NOMO-1 (cell line): ENCODE data around the gene SYT12.

Source experiments
- DNase-seq, 2 experiments: peaks; one replicate each; lab custom pipeline; 2025; ENCODE audit not compliant: unreplicated experiment in 2 of 2; lab: John Stamatoyannopoulos, UW

SYT12 gene

DNA sequence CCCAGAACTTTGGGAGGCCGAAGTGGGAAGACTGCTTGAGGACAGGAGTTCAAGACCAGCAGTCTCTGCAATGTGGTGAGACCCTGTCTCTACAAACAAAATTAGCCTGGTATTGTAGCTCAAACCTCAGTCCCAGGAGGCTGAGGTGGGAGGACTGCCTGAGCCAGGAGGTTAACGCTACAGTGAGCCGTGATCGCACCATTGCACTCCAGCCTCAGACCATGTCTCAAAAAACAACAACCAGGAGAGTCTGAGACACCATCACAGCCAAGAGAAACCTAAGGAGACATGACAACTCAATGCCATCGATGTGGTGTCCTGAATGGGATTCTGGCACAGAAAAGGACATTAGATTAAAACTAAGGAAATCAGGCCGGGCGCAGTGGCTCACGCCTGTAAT is 67.8 kb downstream of the SYT12 start:
- DNase-seq: no peak

- DNase-seq: no peak
Measured at GRCh38 chr11:67095214-67095507, 72.2 kb downstream of the SYT12 start.

DNA sequence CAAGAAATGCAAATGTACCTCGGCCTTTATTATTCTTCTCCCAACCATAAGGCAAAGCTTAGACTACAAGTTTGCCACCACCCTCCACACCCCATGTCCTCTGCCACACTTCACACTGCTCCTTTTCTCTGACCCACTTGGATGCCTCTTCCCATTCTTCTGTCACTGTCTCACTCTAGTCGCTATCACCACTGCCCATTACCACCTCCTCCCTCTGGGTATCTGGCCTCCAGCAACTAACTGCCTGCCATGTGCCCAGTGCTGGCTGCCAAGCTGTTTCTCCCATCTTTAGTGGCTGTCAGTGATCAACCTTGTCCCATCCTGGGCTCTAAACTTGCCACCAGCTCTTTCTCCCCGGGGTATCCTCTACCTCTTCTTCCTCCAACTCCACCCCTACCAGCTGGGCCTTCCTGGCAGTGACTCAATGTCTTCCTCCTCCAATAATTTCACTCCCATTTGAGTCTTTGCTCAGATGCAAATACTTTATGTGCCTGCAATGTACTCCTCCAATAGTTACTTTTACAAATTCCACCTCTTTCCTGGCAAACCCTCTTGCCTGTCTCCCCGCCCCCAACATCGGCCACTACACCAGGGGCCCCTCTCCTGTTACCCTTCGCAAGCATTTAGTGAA is 76.0 kb downstream of the SYT12 start:
- DNase-seq: no peak

- no peak for DNase-seq
Measured at GRCh38 chr11:67099831-67100324, 76.9 kb downstream of the SYT12 start.
